NCI-H345 treated with DMSO at 0.1 percent for 48 hours (cell line): ENCODE results near the gene SUMF1.

Experiments used
- DNase-seq: peaks from one replicate; lab custom pipeline; 2025; ENCODE audit not compliant: unreplicated experiment; lab: John Stamatoyannopoulos, UW

Gene SUMF1

DNA sequence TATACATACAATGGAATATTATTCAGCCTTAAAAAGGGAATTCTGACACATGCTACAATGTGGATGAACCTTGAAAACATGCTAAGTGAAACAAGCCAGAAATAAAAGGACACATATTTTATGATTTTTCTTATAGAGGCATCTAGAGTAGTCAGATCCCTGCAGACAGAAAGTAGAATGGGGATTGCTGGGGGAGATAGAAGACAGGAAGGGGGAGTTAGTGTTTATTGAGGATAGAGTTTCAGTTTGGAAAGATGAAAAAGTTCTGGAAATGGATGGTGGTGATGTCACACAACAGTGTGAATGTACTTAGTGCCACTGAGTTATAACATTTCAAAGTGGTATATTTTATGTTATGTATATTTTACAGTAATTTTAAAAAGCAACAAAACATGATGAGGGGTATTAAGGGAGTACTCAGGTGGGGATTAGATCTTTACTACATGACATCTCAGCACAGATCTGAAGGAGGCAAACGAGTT, 30.8 kb upstream of the SUMF1 start:
- no peak for DNase-seq

DNA sequence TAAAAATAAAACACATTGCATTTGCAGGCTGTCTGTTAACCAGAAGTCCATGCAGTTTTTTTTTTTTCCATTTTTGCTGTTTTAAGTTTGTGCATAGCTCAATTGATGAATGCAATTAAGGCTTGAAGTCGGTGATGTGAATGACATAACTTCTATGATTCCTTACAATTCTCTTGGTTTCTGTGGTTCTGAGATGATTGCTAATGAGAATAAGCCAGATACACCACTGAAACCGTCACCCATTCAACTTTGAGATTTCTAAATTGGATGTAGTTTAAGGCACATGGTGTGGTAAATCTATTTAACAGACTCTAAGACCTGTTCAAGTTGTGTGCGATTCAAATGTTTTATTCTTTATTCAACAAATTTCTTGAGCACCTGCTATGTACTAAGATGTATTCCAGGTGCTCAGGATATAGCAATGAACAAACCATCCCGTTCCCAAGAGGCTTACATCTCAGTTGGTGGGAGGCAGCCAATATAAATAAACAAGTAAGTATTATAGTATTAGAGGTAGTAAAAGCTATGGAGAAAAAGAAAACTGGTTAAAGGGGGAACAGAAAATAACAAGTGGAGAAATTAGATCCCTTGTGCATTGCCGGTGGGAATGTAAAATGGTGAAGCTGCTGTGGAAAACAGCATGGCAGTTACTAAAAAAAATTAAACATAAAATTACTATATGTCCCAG, 30.1 kb upstream of the SUMF1 start:
- DNase-seq = no peak

DNA sequence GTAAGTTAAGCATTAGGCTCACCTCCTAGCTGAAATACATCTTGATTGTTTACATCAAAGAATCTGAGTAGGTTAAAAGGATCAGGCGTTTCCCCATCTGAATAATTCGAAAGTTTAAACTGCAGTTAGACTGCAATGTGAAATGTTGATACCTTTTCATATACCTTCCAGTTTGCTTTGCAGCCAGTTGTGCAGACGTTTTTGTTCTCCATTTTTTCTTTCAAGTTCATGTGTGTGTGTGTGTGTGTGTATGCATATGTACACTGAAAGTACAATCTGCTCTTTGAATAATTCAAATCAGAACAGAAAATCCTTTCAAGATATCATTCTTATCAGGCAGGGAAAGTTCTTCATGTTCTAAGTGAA, 29.0 kb upstream of the SUMF1 start:
- DNase-seq = no peak

DNA sequence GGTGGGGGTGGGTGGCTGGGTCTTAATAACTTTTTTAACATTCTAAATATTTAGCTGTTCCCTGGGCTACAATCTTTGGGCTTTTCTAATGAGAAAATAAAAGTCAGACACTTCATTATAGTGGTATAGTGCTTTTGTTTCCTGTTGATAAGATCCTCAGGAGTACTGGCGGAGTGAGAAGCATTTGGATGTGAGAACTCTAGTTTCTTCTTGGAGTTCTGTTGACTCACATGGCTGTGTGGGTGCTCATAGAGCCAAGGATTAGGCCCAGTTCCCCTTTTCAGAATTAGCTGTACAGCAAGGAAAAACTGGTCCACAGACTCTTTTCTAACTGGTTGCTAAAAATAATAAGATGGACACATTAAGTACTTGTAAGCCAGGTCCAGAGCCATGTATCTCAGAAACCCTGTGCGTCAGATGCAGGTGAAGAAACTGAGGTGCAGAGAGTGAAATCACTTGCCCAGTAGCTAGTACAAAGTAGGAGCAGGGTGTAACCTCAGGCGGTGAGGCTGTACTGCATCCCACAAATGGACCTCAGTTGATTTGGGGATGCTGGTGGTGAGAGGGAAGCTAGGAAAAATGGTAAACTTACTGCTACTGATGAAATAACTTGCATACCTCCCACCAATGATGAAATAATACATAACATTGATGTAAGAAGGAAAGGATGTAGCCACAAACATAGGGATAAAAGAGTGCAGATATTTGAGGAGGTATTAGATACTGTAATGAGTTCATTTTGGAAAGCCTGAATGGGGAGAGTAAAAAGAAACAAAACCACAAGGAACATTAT, 28.4 kb upstream of the SUMF1 start:
- no peak for DNase-seq

DNA sequence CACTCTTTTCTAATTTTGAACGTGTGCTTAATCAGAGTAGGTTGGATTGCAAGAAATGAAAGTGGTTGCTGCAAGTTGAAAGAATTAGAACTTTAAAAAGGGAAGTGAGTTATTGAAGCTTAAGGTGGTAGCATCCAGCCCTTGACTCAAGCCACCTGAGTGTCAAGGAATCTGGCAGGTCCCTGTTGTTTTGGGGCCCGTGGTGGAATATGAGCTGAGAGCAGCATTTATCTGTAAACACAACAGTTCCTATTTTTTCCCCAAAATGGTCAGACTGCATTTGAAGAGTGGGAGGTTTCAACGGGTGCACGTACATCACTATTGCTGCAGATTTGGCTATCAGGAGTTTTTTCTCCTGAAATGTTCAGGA, 27.8 kb upstream of the SUMF1 start:
- no peak for DNase-seq

DNA sequence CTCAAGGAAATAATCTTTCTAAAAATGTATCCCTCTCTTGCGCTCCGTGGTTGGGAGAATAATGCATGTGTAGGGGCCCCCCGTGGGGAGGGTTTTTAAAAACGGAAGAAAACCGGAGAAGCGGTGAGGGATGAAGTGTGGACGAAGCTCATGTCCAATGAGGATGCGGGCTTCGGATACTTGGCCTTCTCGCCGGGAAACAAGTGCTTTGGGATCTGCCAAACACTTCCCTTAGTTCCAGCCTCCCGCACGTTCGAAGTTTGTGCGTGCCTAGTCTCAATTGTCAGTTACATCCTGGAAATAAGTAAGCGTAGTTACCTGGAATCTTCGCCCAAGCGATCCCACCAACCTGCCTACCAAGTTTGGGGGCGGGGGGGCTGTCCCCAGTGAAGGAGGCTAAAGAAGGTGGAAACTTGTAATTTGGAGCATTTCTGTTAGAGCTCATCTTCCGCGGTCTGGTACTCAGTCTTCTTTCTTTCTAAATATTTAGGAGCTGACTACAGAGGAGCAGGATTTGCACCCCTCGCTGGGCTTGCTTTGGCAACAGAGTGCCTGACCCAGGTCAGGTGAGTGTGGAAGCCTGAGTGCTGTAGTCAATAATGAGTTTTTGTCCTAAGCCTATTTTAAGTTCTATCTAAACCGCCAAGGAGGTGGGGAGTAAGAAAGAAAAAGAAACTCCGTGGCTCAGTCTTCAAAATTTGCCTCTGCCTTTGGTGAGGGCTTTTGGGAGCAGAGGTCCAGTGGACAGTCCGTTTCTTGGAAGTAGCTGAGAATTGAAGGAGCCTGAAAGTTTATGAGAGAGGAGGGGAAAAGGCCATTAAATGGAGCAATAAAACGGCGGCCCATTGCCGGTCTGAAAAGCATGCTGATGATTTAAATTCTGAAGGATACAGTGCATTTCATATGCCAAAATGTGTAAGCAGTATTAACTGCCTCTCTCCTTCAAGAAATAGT, 27.1 kb upstream of the SUMF1 start:
- no peak for DNase-seq

DNA sequence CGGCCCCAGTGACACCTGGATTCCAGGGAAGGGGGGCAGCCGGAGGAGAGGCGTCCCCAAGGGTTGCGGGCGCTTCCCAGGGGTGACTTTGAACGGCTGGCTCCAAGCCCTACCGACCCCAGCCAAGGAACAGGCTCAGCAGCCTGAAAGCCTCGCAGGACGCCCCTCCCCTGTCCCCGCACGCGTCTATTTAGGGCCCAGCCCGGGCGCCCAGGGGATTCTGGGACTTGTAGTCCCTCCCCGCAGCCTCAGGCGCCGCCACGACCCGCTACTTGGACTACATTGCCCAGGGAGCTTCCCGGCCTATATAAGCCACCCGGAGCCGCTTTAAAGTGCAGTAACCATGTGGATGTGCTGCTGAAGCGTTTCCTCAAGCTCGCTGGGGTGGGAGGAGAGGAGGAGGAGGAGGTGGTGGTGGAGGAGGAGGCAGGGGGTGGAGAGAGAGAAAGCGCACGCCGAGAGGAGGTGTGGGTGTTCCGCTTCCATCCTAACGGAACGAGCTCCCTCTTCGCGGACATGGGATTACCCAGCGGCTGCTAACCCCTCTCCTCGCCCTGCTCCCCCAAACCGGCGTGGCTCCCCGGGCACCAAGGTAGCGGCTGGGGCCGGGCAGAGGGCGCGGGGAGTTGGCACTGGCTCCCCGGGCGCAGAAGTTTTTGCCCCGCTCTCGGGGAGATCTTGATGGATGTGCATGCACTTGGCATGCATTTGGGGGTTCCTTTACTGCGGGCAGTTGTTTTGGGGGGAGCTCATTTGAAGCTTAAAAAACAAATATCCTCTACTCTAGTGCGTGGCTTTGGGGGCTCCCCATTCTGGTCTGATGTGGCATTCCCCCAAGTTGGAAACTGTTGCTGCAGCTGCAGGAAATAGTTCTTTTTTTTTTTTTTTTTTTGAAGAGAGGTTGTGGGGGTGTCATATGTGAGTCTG, 26.2 kb upstream of the SUMF1 start, which contains the start of gene ITPR1:
Gene ITPR1, plus strand, starts transcription at position 335 of the 927 bp plus-strand sequence. CDS start 23,144 bp downstream, outside the sequence.
- peak; percentile 80 for DNase-seq

DNA sequence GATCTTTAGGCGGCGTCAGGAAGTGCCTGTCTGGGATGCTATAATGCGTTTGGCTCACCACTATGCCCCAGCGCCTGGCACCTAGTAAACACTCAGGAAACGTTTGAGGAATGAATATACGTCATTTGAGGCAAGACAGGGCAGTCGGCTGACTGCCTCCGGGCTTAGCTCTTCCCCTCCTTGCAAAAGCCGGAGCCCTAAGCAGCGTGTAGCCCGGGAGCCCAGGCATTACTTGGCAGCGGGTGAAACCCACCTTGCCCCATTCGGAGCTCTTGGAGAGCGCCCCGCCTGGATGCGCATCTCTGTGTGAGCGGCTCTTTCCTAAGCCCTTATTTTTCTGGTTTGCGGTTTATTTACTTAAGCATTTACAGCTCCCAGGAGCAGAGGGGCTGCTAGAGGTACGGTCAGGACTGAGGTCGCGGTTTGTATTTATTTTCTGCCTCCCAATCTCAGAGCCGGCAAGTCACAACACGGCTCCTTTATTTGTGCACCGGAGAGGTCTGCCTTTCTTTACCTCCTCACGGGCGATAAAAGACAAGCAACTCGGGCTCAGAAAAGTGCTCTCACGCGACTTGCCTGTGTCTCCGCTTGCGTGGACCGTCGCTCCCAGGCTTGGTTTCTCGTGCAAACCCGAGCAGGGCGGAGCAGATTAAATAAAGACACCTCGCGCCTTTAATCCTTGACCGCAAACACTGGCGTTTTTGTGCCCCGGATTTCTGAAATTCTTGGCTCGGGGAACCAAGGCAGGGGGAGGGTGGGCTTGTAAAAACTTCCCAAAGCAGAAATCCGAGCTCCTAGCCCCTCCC, 25.3 kb upstream of the SUMF1 start:
- DNase-seq = peak; percentile 42

DNA sequence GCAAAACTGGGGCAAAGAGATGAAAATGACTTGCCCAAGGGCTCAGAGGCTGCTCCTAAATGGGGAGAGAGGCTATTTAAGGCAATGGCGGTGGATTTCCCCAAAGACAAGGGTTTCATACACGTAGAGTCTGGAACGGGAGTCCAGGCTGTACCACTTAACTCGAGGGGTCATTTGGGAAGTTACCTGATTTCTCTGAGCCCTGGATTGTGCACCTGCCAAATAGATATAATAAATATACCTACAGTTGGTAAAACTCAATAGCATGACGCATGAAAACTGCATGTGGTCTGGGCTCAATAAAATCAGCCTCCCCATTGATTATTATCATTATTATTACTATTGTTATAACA, 24.8 kb upstream of the SUMF1 start:
- DNase-seq = no peak

DNA sequence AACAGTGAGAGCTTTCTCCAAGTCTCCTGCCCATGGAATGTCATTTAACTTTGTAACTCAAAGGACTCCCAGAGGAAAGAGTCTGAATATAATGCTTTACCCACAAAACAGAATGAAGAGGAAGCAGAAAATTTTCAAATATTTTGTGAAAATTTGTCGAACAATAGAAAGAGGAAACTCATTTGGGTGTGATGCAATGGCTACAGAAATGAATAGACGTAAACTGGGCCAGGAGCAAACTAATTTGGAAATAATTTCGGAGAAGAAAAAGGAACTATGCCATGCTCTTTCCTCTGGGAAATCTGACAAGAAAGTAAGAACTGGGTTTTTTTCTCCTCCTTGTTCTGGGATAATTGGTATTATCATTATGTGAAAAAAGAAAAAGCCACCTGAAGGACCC, 11.2 kb upstream of the SUMF1 start:
- no peak for DNase-seq

DNA sequence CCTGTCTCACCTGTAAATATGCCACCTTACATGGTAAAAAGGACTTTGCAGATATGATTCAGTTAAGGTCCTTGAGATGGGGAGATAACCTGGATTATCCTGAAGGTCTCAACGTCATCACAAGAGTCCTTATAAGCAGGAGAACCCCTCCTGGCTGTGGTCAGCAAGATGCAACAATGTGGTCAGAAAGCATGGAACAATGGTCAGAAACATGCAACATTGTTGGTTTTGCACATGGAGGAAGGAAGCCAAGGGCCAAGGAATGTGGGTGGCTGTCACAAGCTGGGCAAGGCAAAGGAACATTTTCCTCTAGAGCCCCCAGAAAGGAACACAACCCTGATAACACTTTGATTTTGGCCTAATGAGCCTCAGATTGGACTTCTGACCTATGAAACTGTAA, 9.4 kb upstream of the SUMF1 start:
- DNase-seq = no peak

DNA sequence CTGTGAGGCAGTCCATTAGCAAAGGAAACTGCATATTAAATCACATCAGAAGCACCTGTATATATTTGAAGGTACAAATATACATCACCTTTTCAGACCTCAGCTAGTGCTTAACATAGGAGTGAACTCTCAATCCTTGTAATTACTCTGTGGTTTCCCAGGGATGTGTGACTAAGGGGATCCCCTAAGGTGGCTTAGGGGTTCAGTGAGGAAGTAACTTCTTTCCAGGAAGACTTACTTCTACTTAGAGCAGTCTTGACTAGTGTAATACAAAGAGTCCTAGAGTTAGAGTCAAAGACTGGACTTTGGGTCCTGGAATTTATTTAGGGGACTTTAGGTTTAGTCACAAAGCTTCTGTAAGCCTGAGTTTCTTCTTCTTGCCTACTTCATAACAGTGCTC, 8.7 kb upstream of the SUMF1 start:
- no peak for DNase-seq

DNA sequence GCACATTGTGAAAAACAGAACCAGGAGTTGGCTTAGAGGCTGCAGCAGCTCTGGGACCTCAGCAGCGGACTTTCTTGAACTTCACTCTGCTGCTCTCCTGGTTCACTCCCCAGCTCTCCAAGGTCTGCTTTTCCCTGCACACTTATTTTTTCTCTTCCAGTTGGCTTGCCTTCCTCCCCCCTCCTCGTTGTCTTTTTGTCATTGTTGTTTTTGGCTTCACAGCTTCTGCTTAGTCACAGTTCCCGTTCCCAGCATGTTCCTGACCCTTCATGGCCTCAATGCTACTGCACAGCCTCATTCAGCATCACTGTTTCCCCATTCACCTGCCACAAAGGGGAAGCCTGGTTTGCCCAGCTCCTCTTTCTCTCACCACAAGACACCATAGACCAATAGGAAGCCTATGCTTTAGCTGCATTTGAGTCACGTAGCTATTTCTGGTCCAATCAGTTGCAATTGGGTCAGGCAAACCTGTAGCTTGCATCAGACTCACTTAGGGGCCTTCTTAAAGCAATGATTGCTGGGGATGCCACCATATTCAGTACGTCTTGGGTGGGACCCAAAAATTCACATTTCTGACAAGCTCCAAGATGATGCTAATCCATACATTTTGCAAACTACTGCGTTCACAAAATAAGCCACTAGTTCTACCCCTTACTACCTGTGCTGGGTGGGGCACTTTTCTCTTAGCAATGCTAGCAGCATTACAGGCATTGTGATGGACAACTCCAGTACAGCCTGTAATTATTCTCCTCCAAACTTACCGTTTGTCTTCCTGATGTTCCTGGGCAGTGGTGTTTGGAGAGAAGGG, 7.8 kb upstream of the SUMF1 start:
- no peak for DNase-seq

DNA sequence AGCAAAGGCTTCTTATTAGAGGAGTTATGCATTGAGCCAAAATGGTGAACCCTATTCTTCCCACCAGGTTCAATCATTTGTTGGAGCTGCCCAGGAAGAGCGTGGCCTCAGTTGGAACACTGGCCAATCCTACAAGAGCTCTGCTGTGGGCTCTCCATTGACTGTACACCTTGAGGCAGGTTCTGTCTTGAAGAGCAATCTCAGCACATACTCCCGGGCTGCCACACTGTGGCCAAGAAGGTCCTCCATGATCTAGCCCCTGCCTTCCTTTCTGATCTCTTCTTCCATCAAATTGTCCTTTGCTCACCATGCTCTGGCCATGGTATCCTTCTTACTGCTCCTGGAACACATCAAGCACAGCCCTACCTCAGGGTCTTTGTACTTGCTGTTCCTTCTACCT, 5.7 kb upstream of the SUMF1 start:
- DNase-seq = no peak

DNA sequence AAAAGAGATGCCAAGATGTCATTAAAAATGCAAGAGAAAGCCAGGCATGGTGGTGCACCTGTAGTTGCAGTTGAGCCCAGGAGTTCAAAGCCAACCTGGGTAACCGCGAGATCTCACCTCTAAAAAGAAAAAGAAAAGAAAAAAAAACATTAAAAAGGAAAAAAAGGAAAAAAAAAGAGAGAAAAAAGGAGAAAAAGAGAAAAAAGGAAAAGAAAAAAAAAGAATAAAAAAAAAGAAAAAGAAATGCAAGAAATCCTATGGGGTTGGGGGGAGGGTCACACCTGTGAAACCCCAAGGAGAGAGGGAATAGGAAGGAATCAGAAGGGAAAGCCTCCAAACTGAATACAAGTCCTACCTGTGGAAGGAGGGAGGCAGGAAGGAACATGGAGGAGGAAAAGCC, 5.2 kb upstream of the SUMF1 start:
- no peak for DNase-seq

DNA sequence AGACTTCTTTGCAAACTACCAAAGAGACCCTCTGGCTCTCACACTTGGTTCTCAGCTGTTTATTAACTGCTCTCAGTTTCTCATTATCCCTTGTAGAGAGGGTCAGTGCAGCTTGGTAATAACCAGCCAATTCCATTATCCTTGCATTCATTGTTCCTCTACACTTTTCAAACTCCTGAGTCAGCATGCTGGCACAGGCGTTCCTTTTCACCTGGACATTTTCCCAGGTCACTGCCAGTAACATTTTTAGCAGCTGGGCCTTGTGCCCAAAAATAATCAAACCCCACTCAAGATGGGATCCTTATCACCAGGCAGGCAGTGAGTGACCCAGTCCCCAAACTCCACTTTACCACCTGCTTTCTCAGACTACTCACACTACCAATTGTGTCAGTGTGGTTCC, 4.8 kb upstream of the SUMF1 start:
- no peak for DNase-seq

DNA sequence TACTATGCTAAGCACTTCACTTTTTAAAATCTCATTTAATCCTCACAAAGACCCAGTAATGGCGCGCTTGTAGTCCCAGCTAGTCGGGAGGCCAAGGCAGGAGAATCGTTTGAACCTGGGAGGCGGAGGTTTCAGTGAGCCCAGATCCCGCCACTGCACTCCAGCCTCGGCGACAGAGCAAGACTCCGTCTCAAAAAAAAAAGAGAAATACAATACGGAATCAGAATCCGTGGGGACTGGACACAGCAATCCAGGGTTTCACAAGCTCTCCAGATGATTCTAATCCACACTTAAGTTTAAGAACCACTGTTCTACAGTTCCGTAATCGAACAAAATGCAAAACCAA, 426 bp upstream of the SUMF1 start:
- no peak for DNase-seq

DNA sequence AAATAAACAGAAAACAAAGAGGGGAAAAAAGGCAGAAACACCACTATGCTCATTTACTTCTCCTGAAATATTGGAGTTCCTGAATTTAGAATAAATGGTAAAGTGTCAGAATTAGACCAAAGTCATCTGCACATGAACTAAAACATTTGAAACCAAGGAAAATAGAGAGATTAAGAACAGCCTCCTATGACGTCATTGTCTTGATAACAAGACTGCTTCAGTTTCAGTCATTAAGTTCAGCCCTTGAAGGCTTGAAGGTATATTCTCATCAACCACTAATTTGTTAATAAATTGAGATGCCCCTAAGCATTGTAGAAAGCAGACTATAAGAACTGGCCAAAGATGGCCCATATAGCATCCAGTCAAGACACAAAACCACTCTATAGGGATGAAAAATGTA, 2.5 kb downstream of the SUMF1 start:
- no peak for DNase-seq
